ENCODE data around the gene HEATR5B.

- TF ChIP-seq POLR2A (IDR thresholded peaks at IDR 0.05) = no peak
- no peak for TF ChIP-seq CTCF (IDR thresholded peaks at IDR 0.05)
These were observed 3.9 kb downstream of the HEATR5B start for GRCh38 chr2:37080266-37080665.
